Measurements from ENCODE around the gene NUP214. TPM values are rescaled to one million over a fixed set of nuclear protein-coding genes. Genes with fewer than 3 reads are reported as not detected.

The NUP214 gene
- total RNA-seq, 1 donor from 2014 or later, result 62.2 TPM

GRCh38 chr9:131273146-131273855, 147.9 kb downstream of the NUP214 start:
- Mint-ChIP-seq H3K27me3 (peaks cover 29% of the 10 kb centered on the region), H3K4me1 (ENCODE audit: low read depth) (peaks cover 7% of the 10 kb centered on the region), H3K4me3 (ENCODE audit: low read depth) (no peak overlapping the region), H3K9me3 (ENCODE audit: low read depth) (no peaks in the 10 kb centered on the region), H3K27ac (no peak overlapping the region), H3K36me3 (ENCODE audit: insufficient read depth) (no peaks in the 10 kb centered on the region)
- DNase-seq (ENCODE audit: low spot score, unreplicated experiment), result no peak
- TF ChIP-seq CTCF (IDR thresholded peaks at IDR 0.05; ENCODE audit: unreplicated experiment), result no peak

- Mint-ChIP-seq H3K9me3 (ENCODE audit: low read depth) (no peaks in the 10 kb centered on the region), H3K27me3 (peaks cover 29% of the 10 kb centered on the region), H3K27ac (no peak overlapping the region), H3K4me1 (ENCODE audit: low read depth) (peaks cover 6% of the 10 kb centered on the region), H3K4me3 (ENCODE audit: low read depth) (no peak overlapping the region), H3K36me3 (ENCODE audit: insufficient read depth) (no peaks in the 10 kb centered on the region)
- TF ChIP-seq CTCF (IDR thresholded peaks at IDR 0.05; ENCODE audit: unreplicated experiment), result no peak
- no peak for DNase-seq (ENCODE audit: low spot score, unreplicated experiment)
These were observed 148.7 kb downstream of the NUP214 start for GRCh38 chr9:131273856-131274673.

- H3K9me3 Mint-ChIP-seq (ENCODE audit: low read depth), result no peaks in the 10 kb centered on the region
- H3K4me1 Mint-ChIP-seq (ENCODE audit: low read depth), result peaks cover 3% of the 10 kb centered on the region
- H3K27ac Mint-ChIP-seq, result no peak overlapping the region
- H3K4me3 Mint-ChIP-seq (ENCODE audit: low read depth), result no peak overlapping the region
- TF ChIP-seq CTCF (IDR thresholded peaks at IDR 0.05; ENCODE audit: unreplicated experiment), result no peak
- H3K36me3 Mint-ChIP-seq (ENCODE audit: insufficient read depth), result no peaks in the 10 kb centered on the region
- DNase-seq (ENCODE audit: low spot score, unreplicated experiment), result no peak
- H3K27me3 Mint-ChIP-seq, result peaks cover 29% of the 10 kb centered on the region
These were observed 149.4 kb downstream of the NUP214 start for GRCh38 chr9:131274674-131275331.

GRCh38 chr9:131275332-131276093, 150.1 kb downstream of the NUP214 start:
- Mint-ChIP-seq H3K27me3 (peaks cover 31% of the 10 kb centered on the region), H3K9me3 (ENCODE audit: low read depth) (no peaks in the 10 kb centered on the region), H3K4me1 (ENCODE audit: low read depth) (peaks cover 3% of the 10 kb centered on the region), H3K27ac (no peak overlapping the region), H3K36me3 (ENCODE audit: insufficient read depth) (no peaks in the 10 kb centered on the region), H3K4me3 (ENCODE audit: low read depth) (peak overlapping the region; percentile 52)
- TF ChIP-seq CTCF (IDR thresholded peaks at IDR 0.05; ENCODE audit: unreplicated experiment), result peak; percentile 15
- DNase-seq (ENCODE audit: low spot score, unreplicated experiment), result no peak

All from progenitor cell of endocrine pancreas (in vitro differentiated cells).